Astrocyte (in vitro differentiated cells and primary cell): ENCODE results near the gene ITPRIP. TPM values are rescaled to one million over a fixed set of nuclear protein-coding genes. Genes with fewer than 3 reads are reported as not detected.

Source experiments
- DNase-seq: peaks from one replicate; pipeline ENCODE4 v3.0.0-alpha.2; 2010; ENCODE audit warnings: low read depth
- FAIRE-seq: peaks from 2 replicates; lab custom pipeline; 2011; peaks lifted over from hg19 to GRCh38; lab: Jason Lieb, UNC
- H2AFZ ChIP-seq: 2 replicates; pipeline ENCODE4 v1.6.0; 2012; ENCODE audit warnings: low read depth, low read length, inconsistent platforms
- H3K27ac ChIP-seq: 2 replicates; pipeline ENCODE4 v1.5.1; 2011; ENCODE audit warnings: low read depth, low read length, inconsistent platforms
- H3K27me3 ChIP-seq: 2 replicates; pipeline ENCODE4 v1.6.0; 2011; ENCODE audit warnings: low read length, inconsistent platforms; ENCODE audit not compliant: insufficient read depth
- H3K36me3 ChIP-seq: 2 replicates; pipeline ENCODE4 v1.5.1; 2011; ENCODE audit warnings: low read length, inconsistent platforms; ENCODE audit not compliant: insufficient read depth
- H3K4me1 ChIP-seq: 2 replicates; pipeline ENCODE4 v1.5.1; 2011; ENCODE audit warnings: low read length, inconsistent platforms; ENCODE audit not compliant: insufficient read depth
- H3K4me2 ChIP-seq: 2 replicates; pipeline ENCODE4 v1.6.0; 2012; ENCODE audit warnings: low read length, inconsistent platforms
- H3K4me3 ChIP-seq: 2 replicates; pipeline ENCODE4 v1.5.1; 2011; ENCODE audit warnings: low read depth, mild to moderate bottlenecking, low read length, inconsistent platforms; ENCODE audit not compliant: insufficient read depth
- H3K79me2 ChIP-seq: 2 replicates; pipeline ENCODE4 v1.6.0; 2012; ENCODE audit warnings: mild to moderate bottlenecking, low read length, inconsistent platforms; ENCODE audit not compliant: insufficient read depth
- H3K9ac ChIP-seq: 2 replicates; pipeline ENCODE4 v1.6.0; 2012; ENCODE audit warnings: mild to moderate bottlenecking, low read length, inconsistent platforms
- H3K9me3 ChIP-seq: 2 replicates; pipeline ENCODE4 v1.5.1; 2012; ENCODE audit warnings: low read depth, mild to moderate bottlenecking, low read length, inconsistent platforms; ENCODE audit not compliant: insufficient read depth
- H4K20me1 ChIP-seq: 2 replicates; pipeline ENCODE4 v1.6.0; 2012; ENCODE audit warnings: low read length, inconsistent platforms; ENCODE audit not compliant: insufficient read depth
- H3K27ac Mint-ChIP-seq: one replicate; pipeline ENCODE4 v1.8.0; 2021; ENCODE audit warnings: mild to moderate bottlenecking, mixed read lengths; ENCODE audit not compliant: unreplicated experiment
- H3K27me3 Mint-ChIP-seq: one replicate; pipeline ENCODE4 v1.8.0; 2021; ENCODE audit warnings: low read depth, mixed read lengths; ENCODE audit not compliant: unreplicated experiment
- H3K36me3 Mint-ChIP-seq: one replicate; pipeline ENCODE4 v1.8.0; 2021; ENCODE audit warnings: low read depth, mixed read lengths; ENCODE audit not compliant: unreplicated experiment
- H3K4me1 Mint-ChIP-seq: one replicate; pipeline ENCODE4 v1.8.0; 2021; ENCODE audit warnings: low read depth, mixed read lengths; ENCODE audit not compliant: unreplicated experiment
- H3K4me3 Mint-ChIP-seq: one replicate; pipeline ENCODE4 v1.8.0; 2021; ENCODE audit warnings: mild to moderate bottlenecking, moderate library complexity, mixed read lengths; ENCODE audit not compliant: unreplicated experiment
- H3K9me3 Mint-ChIP-seq: one replicate; pipeline ENCODE4 v1.8.0; 2021; ENCODE audit warnings: mild to moderate bottlenecking, mixed read lengths; ENCODE audit not compliant: unreplicated experiment
- CTCF ChIP-seq: IDR thresholded peaks from 2 replicates; pipeline ENCODE4 v1.5.1; 2011; ENCODE audit warnings: low read depth, mild to moderate bottlenecking, inconsistent platforms, low read length, moderate library complexity; ENCODE audit not compliant: insufficient read depth
- EZH2 ChIP-seq: IDR thresholded peaks from 2 replicates; pipeline ENCODE4 v1.6.1; 2012; ENCODE audit warnings: mild to moderate bottlenecking, low read length, inconsistent platforms; ENCODE audit not compliant: insufficient read depth
- total RNA-seq: library from RNA; stranded (reverse); gene quantifications from 2 replicates; pipeline ENCODE4 v1.2.1, GENCODE V29; 2021

ITPRIP gene
- total RNA-seq, 1 donor from 2014 or later, result 21.9 TPM

- no peak overlapping the region for H3K27ac Mint-ChIP-seq
- H3K4me2 ChIP-seq, result no peak overlapping the region
- H3K27me3 ChIP-seq, result no peaks in the 10 kb centered on the region
- no peak for DNase-seq
- no peak for TF ChIP-seq CTCF
- TF ChIP-seq EZH2, result no peak
- no peaks in the 10 kb centered on the region for H3K36me3 ChIP-seq
- H4K20me1 ChIP-seq, result no peaks in the 10 kb centered on the region
- peaks cover 9% of the 10 kb centered on the region for H3K4me1 Mint-ChIP-seq
- no peaks in the 10 kb centered on the region for H3K79me2 ChIP-seq
- H3K36me3 Mint-ChIP-seq, result no peaks in the 10 kb centered on the region
- peaks cover 15% of the 10 kb centered on the region for H3K4me1 ChIP-seq
- no peak overlapping the region for H3K4me3 ChIP-seq
- H3K27me3 Mint-ChIP-seq, result peaks cover 4% of the 10 kb centered on the region
- no peak for FAIRE-seq
- no peak overlapping the region for H3K4me3 Mint-ChIP-seq
- no peak overlapping the region for H2AFZ ChIP-seq
- H3K27ac ChIP-seq, result no peak overlapping the region
- H3K9me3 Mint-ChIP-seq, result no peaks in the 10 kb centered on the region
- no peaks in the 10 kb centered on the region for H3K9me3 ChIP-seq
- no peak overlapping the region for H3K9ac ChIP-seq
Measured at GRCh38 chr10:104348601-104349000, 10.3 kb upstream of the ITPRIP start.

GRCh38 chr10:104347295-104348045 is 9.2 kb upstream of the ITPRIP start:
- peaks cover 9% of the 10 kb centered on the region for H3K4me1 Mint-ChIP-seq
- Histone ChIP-seq H3K27ac (no peak overlapping the region), H4K20me1 (no peaks in the 10 kb centered on the region), H3K9me3 (no peaks in the 10 kb centered on the region), H3K27me3 (no peaks in the 10 kb centered on the region), H3K4me3 (no peak overlapping the region), H3K36me3 (no peaks in the 10 kb centered on the region), H3K9ac (no peak overlapping the region), H2AFZ (no peak overlapping the region), H3K4me1 (peaks cover 21% of the 10 kb centered on the region), H3K79me2 (no peaks in the 10 kb centered on the region), H3K4me2 (no peak overlapping the region)
- TF ChIP-seq CTCF (no peak), EZH2 (no peak)
- DNase-seq (no peak), FAIRE-seq (no peak)
- no peaks in the 10 kb centered on the region for H3K9me3 Mint-ChIP-seq
- H3K27ac Mint-ChIP-seq, result no peak overlapping the region
- no peaks in the 10 kb centered on the region for H3K36me3 Mint-ChIP-seq
- H3K4me3 Mint-ChIP-seq, result no peak overlapping the region
- peaks cover 2% of the 10 kb centered on the region for H3K27me3 Mint-ChIP-seq

GRCh38 chr10:104345941-104346340 is 7.7 kb upstream of the ITPRIP start:
- Histone ChIP-seq H3K4me3 (no peak overlapping the region), H3K4me2 (no peak overlapping the region), H2AFZ (no peak overlapping the region), H3K4me1 (peaks cover 18% of the 10 kb centered on the region), H4K20me1 (no peaks in the 10 kb centered on the region), H3K27ac (no peak overlapping the region), H3K36me3 (no peaks in the 10 kb centered on the region), H3K79me2 (no peaks in the 10 kb centered on the region), H3K9me3 (no peaks in the 10 kb centered on the region), H3K27me3 (no peaks in the 10 kb centered on the region), H3K9ac (no peak overlapping the region)
- H3K4me3 Mint-ChIP-seq, result no peak overlapping the region
- peaks cover 1% of the 10 kb centered on the region for H3K4me1 Mint-ChIP-seq
- H3K27ac Mint-ChIP-seq, result no peak overlapping the region
- peaks cover 2% of the 10 kb centered on the region for H3K27me3 Mint-ChIP-seq
- no peaks in the 10 kb centered on the region for H3K9me3 Mint-ChIP-seq
- DNase-seq (no peak), FAIRE-seq (no peak)
- TF ChIP-seq EZH2 (no peak), CTCF (no peak)
- no peaks in the 10 kb centered on the region for H3K36me3 Mint-ChIP-seq
